MM.1S (cell line): Measurements from ENCODE around the gene CNTNAP2.

Experiments
- DNase-seq: peaks from one replicate; pipeline ENCODE4 v3.0.0-alpha.2; 2015
- H2AFZ ChIP-seq: fragments of 300-600 bp; sonication (generic); 2 replicates; pipeline ENCODE4 v1.6.0; 2016; ENCODE audit warnings: antibody characterized with exemption, low read length
- H3F3A ChIP-seq: fragments of 300-600 bp; sonication (generic); 2 replicates; pipeline ENCODE4 v1.6.1; 2016; ENCODE audit warnings: mild to moderate bottlenecking, antibody characterized with exemption, low read length, moderate library complexity, mixed read lengths; ENCODE audit not compliant: insufficient read depth
- H3K27ac ChIP-seq: fragments of 300-600 bp; sonication (generic); 2 replicates; pipeline ENCODE4 v1.5.1; 2016; ENCODE audit warnings: mild to moderate bottlenecking, low read length
- H3K27me3 ChIP-seq: fragments of 300-600 bp; sonication (generic); replicated peaks from 2 replicates; pipeline ENCODE4 v1.6.0; 2016; ENCODE audit warnings: low read length; ENCODE audit not compliant: insufficient read depth
- H3K36me3 ChIP-seq: fragments of 300-600 bp; sonication (generic); replicated peaks from 2 replicates; pipeline ENCODE4 v1.6.1; 2016; ENCODE audit warnings: mild to moderate bottlenecking, low read length, mixed read lengths; ENCODE audit not compliant: insufficient read depth
- H3K4me1 ChIP-seq: fragments of 300-600 bp; sonication (generic); 2 replicates; pipeline ENCODE4 v1.6.1; 2016; ENCODE audit warnings: low read length, mixed read lengths
- H3K4me2 ChIP-seq: fragments of 300-600 bp; sonication (generic); 2 replicates; pipeline ENCODE4 v1.6.0; 2016; ENCODE audit warnings: low read depth, low read length
- H3K4me3 ChIP-seq: fragments of 300-600 bp; sonication (generic); 2 replicates; pipeline ENCODE4 v1.5.1; 2016; ENCODE audit warnings: low read length, mixed read lengths
- H3K79me2 ChIP-seq: fragments of 300-600 bp; sonication (generic); 2 replicates; pipeline ENCODE4 v1.6.1; 2016; ENCODE audit warnings: mixed run types, low read length, mixed read lengths
- H3K9ac ChIP-seq: fragments of 300-600 bp; sonication (generic); 2 replicates; pipeline ENCODE4 v1.6.1; 2016; ENCODE audit warnings: low read length, mixed read lengths
- H3K9me2 ChIP-seq: fragments of 300-600 bp; sonication (generic); replicated peaks from 2 replicates; pipeline ENCODE4 v1.6.1; 2016; ENCODE audit warnings: mild to moderate bottlenecking, low read length, mixed read lengths; ENCODE audit not compliant: insufficient read depth
- H3K9me3 ChIP-seq: fragments of 300-600 bp; sonication (generic); replicated peaks from 2 replicates; pipeline ENCODE4 v1.6.1; 2016; ENCODE audit warnings: mild to moderate bottlenecking, low read length, mixed read lengths; ENCODE audit not compliant: insufficient read depth
- H4K20me1 ChIP-seq: fragments of 300-600 bp; sonication (generic); 2 replicates; pipeline ENCODE4 v1.6.1; 2016; ENCODE audit warnings: mild to moderate bottlenecking, low read length, moderate library complexity, mixed read lengths; ENCODE audit not compliant: insufficient read depth
- CTCF ChIP-seq: fragments of 300-600 bp; sonication (generic); IDR thresholded peaks from 2 replicates; pipeline ENCODE4 v1.5.1; 2016; ENCODE audit warnings: antibody characterized with exemption, low read length, mixed read lengths
- EZH2 ChIP-seq: fragments of 300-600 bp; sonication (generic); optimal IDR thresholded peaks from 2 replicates; pipeline ENCODE3; 2017; ENCODE audit warnings: low read depth, mild to moderate bottlenecking, antibody characterized with exemption, low read length, mixed read lengths
- EZH2phosphoT487 ChIP-seq: fragments of 300-600 bp; sonication (generic); IDR thresholded peaks from 2 replicates; pipeline ENCODE4 v1.6.1; 2018; ENCODE audit warnings: antibody characterized with exemption, low read length

CNTNAP2 gene

GRCh38 chr7:148253629-148254028, 2137.0 kb downstream of the CNTNAP2 start:
- H3F3A ChIP-seq, result no peaks in the 10 kb centered on the region
- no peaks in the 10 kb centered on the region for H3K9me3 ChIP-seq
- H3K9me2 ChIP-seq, result no peaks in the 10 kb centered on the region
- TF ChIP-seq EZH2 (no peak), EZH2phosphoT487 (no peak), CTCF (no peak)
- peaks cover 16% of the 10 kb centered on the region for H3K4me1 ChIP-seq
- H3K36me3 ChIP-seq, result no peaks in the 10 kb centered on the region
- no peaks in the 10 kb centered on the region for H4K20me1 ChIP-seq
- no peak overlapping the region for H3K27ac ChIP-seq
- H3K4me2 ChIP-seq, result no peak overlapping the region
- H3K27me3 ChIP-seq, result no peaks in the 10 kb centered on the region
- no peak overlapping the region for H3K4me3 ChIP-seq
- no peaks in the 10 kb centered on the region for H3K79me2 ChIP-seq
- no peak overlapping the region for H2AFZ ChIP-seq
- DNase-seq, result no peak
- H3K9ac ChIP-seq, result no peak overlapping the region

- Histone ChIP-seq H3K4me1 (peaks cover 16% of the 10 kb centered on the region), H3K27me3 (no peaks in the 10 kb centered on the region), H3K4me3 (no peak overlapping the region), H3K27ac (no peak overlapping the region), H3F3A (no peaks in the 10 kb centered on the region), H3K4me2 (no peak overlapping the region; the same call in 1 of the 2 replicates), H4K20me1 (no peaks in the 10 kb centered on the region), H3K9me3 (no peaks in the 10 kb centered on the region), H2AFZ (no peak overlapping the region), H3K36me3 (no peaks in the 10 kb centered on the region), H3K9me2 (no peaks in the 10 kb centered on the region), H3K79me2 (no peaks in the 10 kb centered on the region), H3K9ac (no peak overlapping the region)
- peak; percentile 50 for DNase-seq
- TF ChIP-seq EZH2phosphoT487 (no peak), CTCF (peak; percentile 47), EZH2 (no peak)
These were observed 2138.7 kb downstream of the CNTNAP2 start for GRCh38 chr7:148255333-148255732.

GRCh38 chr7:148256433-148256832, 2139.8 kb downstream of the CNTNAP2 start:
- no peak for TF ChIP-seq CTCF
- no peak for TF ChIP-seq EZH2
- TF ChIP-seq EZH2phosphoT487, result no peak
- Histone ChIP-seq H2AFZ (peak overlapping the region; percentile 36), H3K9me3 (no peaks in the 10 kb centered on the region), H3K36me3 (no peaks in the 10 kb centered on the region), H3K4me3 (no peak overlapping the region), H4K20me1 (no peaks in the 10 kb centered on the region), H3K9ac (no peak overlapping the region), H3K79me2 (no peaks in the 10 kb centered on the region), H3K9me2 (no peaks in the 10 kb centered on the region), H3K27ac (no peak overlapping the region; the same call in 1 of the 2 replicates), H3K4me2 (peak overlapping the region; percentile 50), H3F3A (no peaks in the 10 kb centered on the region), H3K27me3 (no peaks in the 10 kb centered on the region), H3K4me1 (peaks cover 16% of the 10 kb centered on the region)
- DNase-seq, result peak; percentile 59
